Psoas muscle (tissue), 8 donors: Measurements from ENCODE around the gene TMEM123. TPM values are rescaled to one million over a fixed set of nuclear protein-coding genes. Genes with fewer than 3 reads are reported as not detected.

ENCODE experiments used
- ATAC-seq, 4 donors: fragments of 200-7000 bp; cut with Tn5 transposase; one replicate each; pipeline ENCODE4 v1.9.1; 2020; ENCODE audit warnings: moderate library complexity in 3 of 4, mild to moderate bottlenecking in 2 of 4
- DNase-seq, 2 donors: peaks; one replicate each; pipeline ENCODE4 v3.0.0-alpha.2; 2020
- H3K27ac ChIP-seq: fragments of 200-600 bp; one replicate; pipeline ENCODE4 v1.8.0; 2022
- H3K27me3 ChIP-seq, 3 donors: fragments of 200-600 bp in 1 of 3; one replicate each; pipeline versions ENCODE4 v1.6.1 to v1.8.0; 2013 to 2022; ENCODE audit warnings: low read length in 2 of 3, mild to moderate bottlenecking in 2 of 3, moderate library complexity in 1 of 3; ENCODE audit not compliant: insufficient read depth in 3 of 3
- H3K36me3 ChIP-seq, 2 donors: fragments of 200-600 bp in 1 of 2; one replicate each; pipeline versions ENCODE4 v1.6.1 to v1.8.0; 2013 to 2022; ENCODE audit warnings: low read depth in 1 of 2, mild to moderate bottlenecking in 1 of 2, moderate library complexity in 1 of 2; ENCODE audit not compliant: insufficient read depth in 1 of 2
- H3K4me1 ChIP-seq: fragments of 200-600 bp; one replicate; pipeline ENCODE4 v1.8.0; 2022
- H3K4me3 ChIP-seq: fragments of 200-600 bp; one replicate; pipeline ENCODE4 v1.8.0; 2022; ENCODE audit warnings: mild to moderate bottlenecking
- H3K9me3 ChIP-seq: fragments of 200-600 bp; one replicate; pipeline ENCODE4 v1.8.0; 2022
- CTCF ChIP-seq: fragments of 200-600 bp; IDR thresholded peaks from one replicate; pipeline ENCODE4 v1.8.0; 2022; ENCODE audit warnings: antibody characterized with exemption
- WGBS, 3 donors: extraction: QIAGEN DNeasy Blood & Tissue Kit; methylation state at CpG; one replicate each; pipeline versions ENCODE4 v1.1.6 to v1.1.7; 2013; 5-methylcytosine and 5-hydroxymethylcytosine counted together
- intact Hi-C, 2 donors: fragments of 100-400 bp; cut with DNase I; formaldehyde crosslinking; loops; one replicate each; pipeline versions ENCODE4 v1.11.0 to v1.14.2; 2022
- polyA plus RNA-seq, 3 donors: library from polyadenylated mRNA; stranded (reverse); fragments of 200-250 nt; gene quantifications; one replicate each; pipeline ENCODE4 v1.2.3, GENCODE V29; 2013
- total RNA-seq, 4 donors: library from RNA; stranded (reverse); fragmentation: NEBNext Ultra II Directional in 2 of 4; extraction: Animal tissue kit (Norgen Biotek cat#: 25700) in 2 of 4; gene quantifications; one replicate each; pipeline versions ENCODE4 v1.2.1 to v1.2.4, GENCODE V29; 2021 to 2023
- donor health status: healthy with polysubstance abuse.
- donor health status: DM: no; HTN: no; CAD: no; lungs with moderate emphysema.
- donor health status: Bipolar disorder and iron deficiency.
- donor health status: healthy.
- donor health status: DM: yes; HTN: yes; CAD: no.
- donor health status: DM: no; HTN: no; CAD: no.
- donor health status: DM: no; HTN: no; CAD: no.
- donor health status: DM: yes; HTN: yes; CAD: no.

The TMEM123 gene
- total and polyA plus RNA-seq, 7 donors: 10.8 to 42.6 (median 16.9) TPM

DNA sequence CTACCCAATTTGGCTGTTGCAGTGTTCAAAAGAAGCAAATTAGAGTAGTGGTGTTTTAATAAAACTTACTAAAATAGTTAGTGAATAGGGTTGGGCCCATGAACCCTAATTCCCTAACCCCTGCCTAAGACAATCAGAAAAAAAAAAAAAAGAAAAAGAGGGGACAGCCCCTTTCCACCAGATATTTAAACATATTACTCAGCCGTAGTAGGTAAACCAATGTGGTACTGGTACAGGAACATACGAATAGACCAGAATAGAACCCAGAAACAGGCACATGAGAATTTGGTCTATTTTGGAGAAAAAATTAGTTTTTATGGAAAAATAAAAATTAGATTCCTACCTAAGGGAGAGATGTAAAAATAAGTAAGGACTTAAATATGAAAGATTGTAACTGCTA lies 39.4 kb upstream of the TMEM123 start:
- no peaks in the 10 kb centered on the region for H3K9me3 ChIP-seq
- no peaks in the 10 kb centered on the region for H3K36me3 ChIP-seq
- intact Hi-C loops: loop anchor here in 1 of 2 donors (10.0 kb wide), 1 partner anchor 147 kb away; the partner anchor contains the start of gene BIRC2
- ATAC-seq (no peak), DNase-seq (no peak)
- no peaks in the 10 kb centered on the region for H3K4me1 ChIP-seq
- 94 to 100% (median 99%) methylated on average over 2 of the region's 2 CpGs for WGBS, 3 donors
- no peak overlapping the region for H3K27ac ChIP-seq
- H3K27me3 ChIP-seq: peaks cover 0 to 6% (median 0%) of the 10 kb centered on the region in 3 donors
- no peak for TF ChIP-seq CTCF
- H3K4me3 ChIP-seq: no peak overlapping the region

DNA sequence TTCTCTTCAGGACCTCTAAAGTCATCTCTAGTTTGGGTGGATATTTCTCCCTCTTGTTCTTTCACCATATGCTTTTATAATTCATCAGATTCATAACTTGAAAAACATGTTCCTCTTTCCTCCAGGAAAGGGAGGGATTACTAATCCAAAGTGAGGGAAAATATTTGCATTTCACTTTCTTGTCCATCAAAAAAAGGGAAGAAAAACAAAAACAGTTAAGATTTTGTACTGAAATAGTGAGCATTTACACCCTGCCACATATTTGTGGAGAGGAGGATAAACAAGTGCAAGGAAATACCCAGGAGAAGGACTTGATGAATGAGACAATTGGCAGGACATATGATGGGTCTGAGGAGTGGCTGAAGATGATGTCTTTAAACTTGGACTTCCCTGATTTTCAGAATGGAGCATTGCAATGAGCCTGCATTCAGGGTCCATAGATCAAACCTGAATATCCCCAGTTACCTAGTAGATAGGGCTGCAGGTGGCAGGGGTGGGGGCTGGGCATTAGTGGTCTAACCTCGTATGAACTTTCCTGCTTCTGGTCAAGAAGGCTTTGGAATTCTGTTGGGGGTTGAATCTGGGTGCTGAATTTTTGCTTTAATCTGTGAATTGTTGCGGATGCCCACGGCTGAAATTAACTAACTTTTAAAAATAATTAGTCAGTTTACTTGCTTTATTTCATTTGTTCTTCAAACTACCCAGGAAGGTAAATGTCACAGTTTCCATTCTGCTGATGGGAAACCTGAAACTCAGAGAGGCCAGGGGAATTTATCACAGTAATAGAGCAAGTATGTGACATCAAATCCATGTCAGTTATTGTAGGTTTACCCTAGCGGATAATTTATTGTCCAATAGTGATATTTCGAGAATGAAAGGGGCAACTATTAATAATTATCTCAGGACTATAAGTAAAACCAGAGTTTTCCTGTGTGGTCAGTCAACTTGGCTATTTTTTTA lies 36.9 kb upstream of the TMEM123 start:
- TF ChIP-seq CTCF: no peak
- Histone ChIP-seq H3K27ac (no peak overlapping the region), H3K4me3 (no peak overlapping the region), H3K9me3 (no peaks in the 10 kb centered on the region), H3K36me3 (no peaks in the 10 kb centered on the region), H3K4me1 (no peaks in the 10 kb centered on the region), H3K27me3 (no peaks in the 10 kb centered on the region)
- 71 to 78% (median 73%) methylated on average over 5 of the region's 5 CpGs for WGBS, 3 donors
- intact Hi-C loops: loop anchor here in 1 of 2 donors (10.0 kb wide), 1 partner anchor 145 kb away; the partner anchor contains the start of gene BIRC2
- ATAC-seq (no peak), DNase-seq (no peak)

DNA sequence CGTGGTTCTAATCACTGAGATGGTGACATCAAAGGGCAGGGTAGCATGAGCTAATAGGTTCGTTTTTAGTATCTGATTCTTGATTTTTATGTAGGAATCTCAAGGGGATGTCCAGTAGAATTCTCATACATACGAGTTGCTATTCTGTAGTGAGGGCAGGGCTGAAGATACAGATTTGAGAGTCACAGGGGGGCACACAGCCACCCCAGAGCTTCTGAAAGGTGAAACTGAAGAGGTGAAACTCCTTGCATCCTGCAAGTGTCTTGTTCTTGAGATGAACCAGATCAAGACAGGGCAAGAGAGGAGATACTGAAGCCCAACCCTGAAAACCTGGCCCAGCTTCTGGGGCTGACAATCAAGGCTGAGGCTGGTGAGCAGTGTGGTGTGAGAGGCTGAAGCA lies 35.6 kb upstream of the TMEM123 start:
- no peaks in the 10 kb centered on the region for H3K4me1 ChIP-seq
- DNase-seq: no peak
- TF ChIP-seq CTCF: no peak
- WGBS, 3 donors: 83 to 92% (median 84%) methylated on average over 3 of the region's 3 CpGs
- H3K4me3 ChIP-seq: no peak overlapping the region
- H3K9me3 ChIP-seq: no peaks in the 10 kb centered on the region
- H3K27ac ChIP-seq: no peak overlapping the region
- ATAC-seq: no peak
- H3K27me3 ChIP-seq: no peaks in the 10 kb centered on the region
- no peaks in the 10 kb centered on the region for H3K36me3 ChIP-seq
- intact Hi-C loops: no loop called here

GRCh38 chr11:102487214-102487613 lies 34.6 kb upstream of the TMEM123 start:
- WGBS, 3 donors: 28 to 100% (median 86%) methylated on average over 1 of the region's 1 CpG
- no peak for ATAC-seq
- TF ChIP-seq CTCF: no peak

More at GRCh38 chr11:102487214-102487613, 34.6 kb upstream of the TMEM123 start:
- Histone ChIP-seq H3K36me3 (no peaks in the 10 kb centered on the region), H3K4me1 (no peaks in the 10 kb centered on the region), H3K9me3 (no peaks in the 10 kb centered on the region), H3K4me3 (no peak overlapping the region), H3K27ac (no peak overlapping the region), H3K27me3 (no peaks in the 10 kb centered on the region)
- intact Hi-C loops: no loop called here
- no peak for DNase-seq
